Prostate gland (tissue), 2 donors: Measurements from ENCODE around the gene NEURL1.

Experiments used
- CTCF ChIP-seq, 4 experiments: fragments of 200-600 bp in 2 of 4; fragments of 450-650 bp in 2 of 4; sonication (generic) in 2 of 4; IDR thresholded peaks; 1 replicate in 3 of 4; 2 replicates in 1 of 4; pipeline ENCODE4 v1.5.1; 2016 to 2019; ENCODE audit warnings: antibody characterized with exemption in 4 of 4, mild to moderate bottlenecking in 2 of 4, moderate library complexity in 2 of 4
- POLR2A ChIP-seq: fragments of 450-650 bp; IDR thresholded peaks from one replicate; pipeline ENCODE4 v1.6.1; 2016; ENCODE audit warnings: antibody characterized with exemption, mild to moderate bottlenecking

DNA sequence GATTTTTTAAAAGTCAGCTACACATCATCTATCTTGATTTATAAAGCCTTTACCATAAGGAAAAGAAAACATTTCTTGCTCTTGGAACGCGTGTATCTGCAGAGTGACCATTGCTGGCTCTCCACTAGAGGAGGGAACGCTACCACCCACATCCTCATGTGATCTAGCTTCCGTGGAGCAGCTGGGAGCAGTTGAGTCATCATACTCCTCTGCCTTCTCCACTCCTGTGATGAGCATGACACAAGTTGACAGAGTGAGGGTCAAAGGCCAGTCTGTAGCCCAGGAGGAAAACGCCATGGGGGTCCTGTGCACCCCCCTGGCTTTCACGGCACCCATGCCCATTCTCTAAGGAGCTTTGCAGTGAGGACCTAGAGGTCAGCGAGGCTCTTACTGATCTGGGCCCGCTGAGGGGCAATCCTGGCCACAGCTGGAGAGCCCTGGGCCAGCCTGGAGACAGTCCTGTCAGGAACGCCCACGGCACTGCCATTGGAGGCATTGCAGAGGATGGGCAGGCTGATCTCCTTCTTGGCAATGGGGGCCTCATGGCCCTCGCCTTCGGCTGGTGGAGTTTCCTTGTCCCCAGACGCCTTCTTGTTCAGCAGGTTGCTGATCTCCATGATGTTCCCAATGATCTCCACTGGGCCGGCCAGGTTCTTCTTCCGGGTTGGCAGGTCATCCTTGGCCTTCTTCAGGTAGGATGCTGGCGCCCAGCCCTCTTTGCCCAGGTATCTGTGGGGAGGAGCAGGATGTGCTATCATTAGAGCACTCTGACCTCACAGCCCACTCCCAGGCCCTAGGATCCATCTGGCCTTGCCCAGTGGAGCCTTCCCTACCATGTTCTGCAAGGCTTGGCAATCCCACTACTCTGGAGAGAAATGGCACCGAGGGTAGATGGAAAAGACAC is 119.2 kb downstream of the NEURL1 start:
- TF ChIP-seq CTCF (IDR thresholded peaks at IDR 0.05): no peak
- no peak for TF ChIP-seq POLR2A
